ENCODE results near the gene TMPRSS11A.
A peak's percentile ranks its signal among the peaks of the same experiment; 100 is the strongest.

Gene TMPRSS11A

DNA sequence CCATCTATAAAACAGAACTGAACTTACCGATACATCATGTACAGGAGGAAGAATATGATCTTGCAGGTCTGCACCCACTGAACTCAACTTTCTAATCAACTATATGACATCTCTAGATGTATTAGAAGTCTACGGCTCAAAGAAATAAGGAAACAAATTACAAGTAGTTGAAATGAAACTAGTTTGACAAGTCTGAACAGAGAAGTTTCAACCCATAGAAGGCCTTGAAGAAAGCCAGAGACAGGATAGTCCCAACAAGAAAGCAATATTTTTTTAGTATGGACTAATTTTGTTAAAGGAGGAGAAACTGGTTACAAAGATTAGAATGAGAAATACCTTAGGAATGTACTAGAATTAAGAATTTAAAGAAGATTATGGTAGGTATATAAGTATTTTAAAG lies at the start of gene TMPRSS11A:
TMPRSS11A (minus strand) TSS at position 138 of the 400 bp plus-strand sequence; CDS start at position 38, 100 bp downstream.
- DNase-seq, result no peak

GRCh38 chr4:68011684-68012083 lies 48.4 kb upstream of the TMPRSS11A start:
- no peak for DNase-seq

- DNase-seq, result no peak
Measured at GRCh38 chr4:68002906-68003305, 39.6 kb upstream of the TMPRSS11A start.

DNA sequence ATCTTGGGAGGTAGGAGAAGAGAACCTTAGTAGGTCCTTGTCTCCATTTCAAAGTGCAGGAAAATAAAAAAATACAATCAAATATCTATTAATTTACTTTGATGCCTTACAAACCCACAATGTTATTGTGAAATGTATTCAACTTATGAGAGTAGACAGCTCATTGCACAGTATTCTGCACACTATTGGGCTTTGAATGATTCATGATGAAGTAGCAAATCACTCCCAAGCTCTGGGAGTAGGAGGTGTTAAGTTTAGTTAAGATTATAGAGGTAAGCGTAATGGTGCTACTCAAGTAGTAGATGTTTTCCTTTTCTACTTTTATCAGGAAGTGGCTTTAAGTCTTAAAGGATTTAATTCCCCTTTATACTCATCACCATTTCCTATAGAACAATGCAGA lies 32.8 kb upstream of the TMPRSS11A start:
- no peak for DNase-seq

- no peak for DNase-seq
Measured at GRCh38 chr4:67988991-67989390, 25.7 kb upstream of the TMPRSS11A start.

- DNase-seq, result no peak
Measured at GRCh38 chr4:67983333-67983732, 20.0 kb upstream of the TMPRSS11A start.

GRCh38 chr4:67980512-67980911 lies 17.2 kb upstream of the TMPRSS11A start:
- DNase-seq, result no peak

DNA sequence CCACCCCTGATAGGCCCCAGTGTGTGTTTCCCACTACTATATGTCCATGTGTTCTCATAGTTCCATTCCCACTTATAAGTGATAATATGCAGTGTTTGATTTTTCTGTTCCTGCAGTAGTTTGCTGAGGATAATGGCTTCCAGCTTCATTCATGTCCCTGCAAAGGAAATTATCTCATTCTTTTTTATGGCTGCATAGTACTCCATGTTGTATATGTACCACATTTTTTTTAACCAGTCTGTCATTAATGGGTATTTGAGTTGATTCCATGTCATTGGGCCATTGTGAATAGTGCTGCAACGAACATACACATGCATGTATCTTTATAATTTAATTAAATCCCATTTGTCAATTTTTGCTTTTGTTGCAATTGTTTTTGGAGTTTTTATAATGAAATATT lies 10.3 kb upstream of the TMPRSS11A start:
- DNase-seq, result no peak

- no peak for DNase-seq
Measured at GRCh38 chr4:67954890-67955289, 8.4 kb downstream of the TMPRSS11A start.

DNA sequence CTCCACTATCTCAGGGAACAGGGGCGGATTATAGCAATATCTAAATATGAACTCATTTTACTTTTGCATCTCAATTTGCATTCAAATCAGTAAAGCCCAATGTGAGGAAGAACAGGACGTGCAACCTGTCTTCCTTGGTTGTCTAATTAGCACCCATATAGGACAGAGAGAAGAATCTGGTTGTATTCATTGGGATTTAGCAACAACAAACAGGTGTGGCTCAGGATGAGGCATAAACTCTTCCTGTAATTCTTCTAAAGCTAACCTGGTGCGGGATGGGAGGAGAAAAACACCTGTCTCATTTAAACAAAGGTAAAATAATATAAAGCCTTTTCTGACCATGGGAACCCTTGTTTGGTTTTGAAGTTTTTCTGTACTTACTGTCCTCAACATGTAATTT lies 22.2 kb downstream of the TMPRSS11A start:
- no peak for DNase-seq

DNA sequence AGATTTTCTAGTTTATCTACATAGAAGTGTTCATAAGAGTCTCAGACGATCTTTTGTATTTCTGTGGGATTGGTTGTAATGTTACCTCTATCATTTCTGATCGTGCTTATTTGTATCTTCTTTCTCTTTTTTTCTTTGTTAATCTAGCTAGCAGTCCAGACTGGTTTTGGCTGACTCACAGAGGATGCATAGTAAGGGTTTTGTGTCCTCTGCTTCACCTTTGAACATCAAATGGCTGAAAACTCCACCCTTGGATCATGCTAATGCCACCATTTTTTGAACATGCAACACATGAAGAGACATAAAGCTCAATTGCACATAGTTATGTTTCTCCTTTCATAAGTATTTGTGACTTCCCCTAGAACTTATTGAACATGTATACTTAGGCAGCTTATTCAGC lies 22.8 kb downstream of the TMPRSS11A start:
- no peak for DNase-seq

GRCh38 chr4:67939195-67939594 lies 24.1 kb downstream of the TMPRSS11A start:
- DNase-seq, result no peak

GRCh38 chr4:67935888-67936287 lies 27.4 kb downstream of the TMPRSS11A start:
- no peak for DNase-seq

- peak; percentile 75 for DNase-seq
Measured at GRCh38 chr4:67934628-67935027, 28.7 kb downstream of the TMPRSS11A start.

GRCh38 chr4:67933755-67934154 lies 29.5 kb downstream of the TMPRSS11A start:
- DNase-seq, result no peak

GRCh38 chr4:67933038-67933437 lies 30.3 kb downstream of the TMPRSS11A start:
- no peak for DNase-seq

DNA sequence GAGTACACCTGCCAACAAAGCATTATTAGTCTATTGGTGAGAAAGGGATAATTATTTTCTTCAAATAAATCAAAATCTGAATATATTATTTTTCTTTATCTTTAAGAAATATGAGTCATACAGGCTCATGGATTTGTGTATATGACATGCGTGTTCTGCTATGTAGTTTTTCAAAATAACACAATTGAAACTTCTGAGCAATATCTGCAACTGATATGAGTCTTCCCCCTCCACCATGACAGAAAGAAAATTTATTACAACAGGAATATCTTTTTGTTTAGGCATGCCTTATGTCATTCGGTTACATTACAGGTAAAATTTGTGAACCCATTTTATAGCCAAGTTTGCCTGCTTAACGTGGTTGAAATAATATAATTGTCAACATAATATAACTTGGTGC lies 32.0 kb downstream of the TMPRSS11A start:
- DNase-seq, result no peak

DNA sequence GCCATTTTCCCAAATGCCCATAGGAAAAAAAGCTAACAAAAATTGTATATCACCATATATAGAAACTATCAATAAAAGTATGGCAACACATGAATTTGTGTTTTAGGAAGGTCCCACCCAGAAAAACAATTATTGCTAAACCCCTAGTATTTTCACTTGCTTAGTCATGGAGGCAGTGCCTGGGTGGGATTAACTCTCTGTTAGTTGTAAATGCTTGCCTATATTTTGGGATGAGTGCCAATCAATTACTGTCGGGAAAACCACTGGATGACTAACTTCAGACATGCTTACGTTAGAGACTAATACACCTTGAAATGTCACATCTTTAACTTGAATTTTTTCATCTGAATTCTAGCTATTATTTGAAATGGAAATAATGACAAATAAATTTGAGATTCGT lies 33.9 kb downstream of the TMPRSS11A start:
- DNase-seq, result no peak

GRCh38 chr4:67928546-67928945 lies 34.7 kb downstream of the TMPRSS11A start:
- DNase-seq, result peak; percentile 28

DNA sequence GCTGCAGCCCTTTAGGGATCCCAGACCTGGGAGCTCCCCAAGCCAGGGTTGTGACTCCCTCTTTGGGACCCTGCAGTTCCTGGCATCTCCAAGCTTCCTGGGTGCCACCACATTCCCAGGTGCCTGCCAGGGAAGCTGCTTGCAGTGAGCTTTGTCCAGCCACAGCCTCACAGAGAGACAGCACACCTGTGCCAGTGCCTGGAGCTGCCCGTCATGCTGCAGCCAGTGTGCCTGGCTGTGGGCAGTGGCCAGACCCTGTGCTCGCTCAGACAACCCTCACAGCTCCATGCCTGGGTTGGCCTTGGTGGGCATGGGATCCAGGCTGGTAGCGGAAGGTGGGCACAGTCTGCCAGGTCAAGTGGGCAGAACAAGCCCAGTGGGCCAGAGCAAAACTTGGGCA lies 36.0 kb downstream of the TMPRSS11A start:
- no peak for DNase-seq

DNA sequence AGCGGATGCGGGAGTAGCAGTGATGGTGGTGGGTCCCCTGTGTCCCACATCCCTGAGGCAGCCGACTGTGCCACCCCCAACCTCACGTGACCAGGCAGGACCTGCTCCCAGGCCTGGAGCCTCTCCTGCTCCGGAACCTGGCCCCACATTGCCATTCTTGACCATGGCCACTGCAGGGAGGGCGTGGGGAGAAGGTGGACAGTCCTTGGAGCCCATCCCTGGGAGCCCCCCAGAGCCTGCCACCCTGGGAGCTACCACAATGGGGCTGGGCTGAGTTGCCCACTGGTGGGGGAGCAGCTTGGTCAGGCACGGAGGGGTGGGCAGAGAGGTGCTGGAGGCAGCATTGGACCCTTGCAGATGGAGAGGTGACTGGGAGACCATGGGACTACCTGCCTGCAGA lies 36.8 kb downstream of the TMPRSS11A start:
- DNase-seq, result no peak

- no peak for DNase-seq
Measured at GRCh38 chr4:67922697-67923096, 40.6 kb downstream of the TMPRSS11A start.

GRCh38 chr4:67918428-67918827 lies 44.9 kb downstream of the TMPRSS11A start:
- no peak for DNase-seq

DNA sequence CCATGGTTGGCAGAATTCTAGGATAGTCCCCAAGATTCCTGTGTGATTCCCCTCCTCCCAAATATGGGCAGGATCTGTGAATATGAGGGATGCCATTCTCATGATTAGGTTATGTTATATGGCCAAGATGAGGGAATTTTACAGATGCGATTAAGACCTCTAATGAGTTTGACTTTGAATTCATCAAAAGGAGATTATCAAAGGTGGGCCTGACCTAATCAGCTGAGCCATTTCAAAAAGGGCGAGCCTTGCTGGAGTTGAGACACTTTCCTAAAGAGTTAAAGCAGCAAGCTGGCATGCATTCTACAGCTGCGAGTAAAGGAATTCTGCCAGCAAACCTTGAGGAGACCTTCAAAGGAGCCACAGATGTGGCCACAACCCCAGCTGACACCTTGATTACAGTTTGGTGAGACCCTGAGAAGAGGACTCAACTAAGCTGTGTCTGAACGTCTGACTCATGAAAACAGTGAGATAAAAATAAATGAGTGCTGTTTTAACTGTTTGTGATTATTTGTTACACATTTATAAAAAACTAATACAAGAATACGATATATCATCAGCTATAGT lies 47.8 kb downstream of the TMPRSS11A start:
- no peak for DNase-seq

DNA sequence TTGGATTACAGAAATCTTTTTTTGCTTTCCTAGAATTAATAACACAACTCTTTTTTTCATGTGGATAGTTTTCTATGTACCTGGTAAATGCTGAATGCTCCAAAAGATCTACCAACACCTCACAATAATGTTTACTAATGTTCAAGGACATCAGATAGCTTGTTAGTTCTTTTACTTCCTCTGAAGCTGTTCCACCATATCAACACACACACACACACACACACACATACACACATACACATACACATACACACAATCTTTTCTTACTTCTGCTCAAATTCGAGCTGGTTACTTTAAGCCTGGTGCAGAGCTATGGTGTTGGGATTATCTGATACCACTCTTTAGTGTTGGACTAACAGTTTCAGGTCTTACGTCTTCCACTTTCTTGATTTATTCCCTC lies 51.2 kb downstream of the TMPRSS11A start:
- no peak for DNase-seq

DNA sequence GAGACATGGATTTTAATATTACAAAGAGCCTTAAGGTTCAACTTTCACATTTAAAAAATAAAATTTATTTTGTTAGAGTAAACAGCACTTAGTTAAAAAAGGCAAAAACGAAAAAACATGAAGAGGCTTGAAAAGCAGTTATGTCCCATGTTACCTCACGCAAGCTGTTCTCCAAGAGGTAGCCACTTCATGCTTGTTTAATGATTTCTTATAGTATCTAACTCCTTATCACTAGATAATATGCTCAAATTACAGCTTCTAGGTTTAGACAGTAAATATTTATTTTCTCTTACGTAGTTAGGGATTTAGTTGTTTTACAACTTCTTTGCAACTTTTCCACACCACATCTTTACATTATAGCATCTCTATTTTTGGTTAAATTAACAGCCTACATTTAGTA lies 51.7 kb downstream of the TMPRSS11A start:
- DNase-seq, result no peak
